DOHH2 (cell line): ENCODE measurements around the gene EPN2.

Source experiments
- CTCF ChIP-seq: fragments of 200-600 bp; sonication (generic); IDR thresholded peaks from one replicate; pipeline ENCODE4 v1.5.1; 2014; ENCODE audit warnings: antibody characterized with exemption, mild to moderate bottlenecking, low read depth, low read length; ENCODE audit not compliant: poor library complexity, severe bottlenecking
- EZH2phosphoT487 ChIP-seq: fragments of 200-600 bp; sonication (generic); IDR thresholded peaks from 2 replicates; pipeline ENCODE4 v1.6.1; 2017; ENCODE audit warnings: borderline replicate concordance, mild to moderate bottlenecking, antibody characterized with exemption, low read length, moderate library complexity, mixed read lengths

DNA sequence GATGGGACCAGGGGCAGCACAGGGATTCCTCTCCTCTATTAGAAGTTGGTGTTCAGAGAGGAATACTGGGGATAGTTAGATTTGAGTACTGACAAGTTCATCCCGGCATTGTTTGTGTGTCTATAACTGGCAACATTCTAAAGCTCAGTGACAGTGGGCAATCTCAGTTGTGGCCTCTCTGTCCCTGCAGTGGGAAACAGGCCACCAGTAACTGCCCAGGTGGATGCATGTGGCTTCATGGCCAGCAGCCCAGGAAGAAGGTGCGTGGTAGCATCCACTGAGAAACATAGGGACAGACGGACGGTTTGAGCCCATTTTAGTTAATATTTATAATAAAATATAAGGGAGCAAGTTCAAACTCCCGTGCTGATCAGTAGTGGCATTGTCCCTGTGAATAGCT, 73.8 kb downstream of the EPN2 start:
- TF ChIP-seq CTCF (no peak), EZH2phosphoT487 (no peak)
